NB4 (cell line): ENCODE results near the gene SLC25A18.

Experiments used
- CTCF ChIP-seq: IDR thresholded peaks from one replicate; pipeline ENCODE4 v1.5.1; 2012; ENCODE audit warnings: low read depth, low read length
- MAX ChIP-seq: IDR thresholded peaks from 2 replicates; pipeline ENCODE4 v1.6.1; 2011; ENCODE audit warnings: low read depth, low read length
- POLR2A ChIP-seq: IDR thresholded peaks from 2 replicates; pipeline ENCODE4 v1.6.1; 2011; ENCODE audit warnings: mild to moderate bottlenecking; ENCODE audit not compliant: insufficient read length; ENCODE audit errors: extremely low read depth

- no peak for TF ChIP-seq CTCF
- no peak for TF ChIP-seq POLR2A
- TF ChIP-seq MAX = no peak
These were observed 32.9 kb downstream of the SLC25A18 start for GRCh38 chr22:17596226-17596625.
